ENCODE measurements around the gene BAHCC1.
A peak's percentile ranks its signal among the peaks of the same experiment; 100 is the strongest.

The BAHCC1 gene

DNA sequence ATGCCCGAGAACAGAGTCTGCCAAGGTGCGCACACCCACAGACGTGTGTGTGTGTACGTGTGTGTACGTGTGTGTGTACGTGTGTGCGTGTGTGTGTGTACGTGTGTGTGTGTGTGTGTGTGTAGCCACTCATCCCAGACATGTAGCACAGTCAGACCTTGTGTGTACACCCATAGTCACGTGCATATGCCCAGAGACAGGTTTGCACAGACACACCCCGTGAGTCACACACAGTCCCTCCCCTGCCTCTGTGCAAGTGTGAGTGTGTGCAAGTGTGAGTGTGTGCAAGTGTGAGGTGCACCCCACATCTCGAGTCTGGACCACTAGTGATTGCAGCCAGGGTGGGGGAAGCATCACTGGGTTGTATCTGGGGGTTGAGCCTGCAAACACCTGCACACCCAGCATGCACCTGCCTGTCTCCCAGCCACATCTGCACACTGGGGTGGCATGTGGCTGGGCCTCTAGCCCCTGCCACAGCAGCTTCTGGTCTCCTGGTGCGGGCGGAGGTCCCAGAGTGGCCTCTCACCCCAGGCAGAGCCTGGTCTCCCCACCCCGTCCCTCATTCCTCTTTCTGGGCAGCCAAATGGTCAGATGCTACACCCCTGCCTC, 23.6 kb downstream of the BAHCC1 start:
- no peak for DNase-seq (ENCODE audit: low read depth, low spot score)
- H3K4me1 ChIP-seq (ENCODE audit: insufficient read depth, insufficient read length), result peaks cover 41% of the 10 kb centered on the region
- no peaks in the 10 kb centered on the region for H3K36me3 ChIP-seq (ENCODE audit: insufficient read depth, insufficient read length, low read length)
- TF ChIP-seq YY1 (IDR thresholded peaks at IDR 0.05; ENCODE audit: insufficient read depth, insufficient read length), result no peak
- TF ChIP-seq SUZ12 (IDR thresholded peaks at IDR 0.05; ENCODE audit: extremely low read depth, insufficient read depth, insufficient read length), result no peak
- TF ChIP-seq ZNF274 (IDR thresholded peaks at IDR 0.05; ENCODE audit: low read depth, low read length), result no peak
- peaks cover 13% of the 10 kb centered on the region for H3K27me3 ChIP-seq (ENCODE audit: insufficient read depth, insufficient read length)
- no peak overlapping the region for H3K9ac ChIP-seq (ENCODE audit: insufficient read length, low read depth)
- H3K9me3 ChIP-seq (ENCODE audit: insufficient read depth, low read length), result no peaks in the 10 kb centered on the region
- peak overlapping the region; percentile 16 for H3K4me3 ChIP-seq (ENCODE audit: insufficient read length, low read depth)

DNA sequence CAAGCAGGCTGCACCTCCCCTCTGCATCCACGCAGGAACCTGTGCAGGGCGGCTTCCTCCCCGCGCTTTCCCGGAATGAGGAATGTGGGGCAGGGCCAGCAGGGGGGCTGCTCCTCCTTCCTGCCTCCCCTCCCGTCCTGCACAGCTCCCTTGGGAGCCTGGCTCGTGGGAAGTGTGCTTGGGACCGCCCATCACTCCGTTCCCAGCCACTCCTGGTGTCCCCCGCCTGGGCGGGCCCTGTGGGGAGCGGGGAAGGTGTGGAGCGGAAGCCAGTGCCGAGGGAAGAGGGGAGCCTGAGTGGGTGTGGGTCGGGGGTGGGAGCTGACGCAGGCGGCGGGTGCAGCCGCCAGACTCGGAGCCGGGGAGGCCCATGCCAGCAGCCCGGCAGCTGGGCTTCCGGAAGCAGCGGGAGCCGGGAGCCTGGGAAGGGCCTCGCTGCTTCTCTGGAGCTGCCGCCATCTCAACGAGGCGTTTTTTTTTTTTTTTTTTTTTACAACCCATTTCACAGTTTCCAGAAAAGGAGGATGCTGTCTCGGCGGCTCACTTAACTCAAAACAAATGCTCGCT, 24.1 kb downstream of the BAHCC1 start:
- Histone ChIP-seq H3K36me3 (ENCODE audit: insufficient read depth, insufficient read length, low read length) (no peaks in the 10 kb centered on the region), H3K4me3 (ENCODE audit: insufficient read length, low read depth) (peak overlapping the region; percentile 16), H3K27me3 (ENCODE audit: insufficient read depth, insufficient read length) (peaks cover 13% of the 10 kb centered on the region), H3K9ac (ENCODE audit: insufficient read length, low read depth) (peak overlapping the region; percentile 63), H3K4me1 (ENCODE audit: insufficient read depth, insufficient read length) (peaks cover 39% of the 10 kb centered on the region), H3K9me3 (ENCODE audit: insufficient read depth, low read length) (no peaks in the 10 kb centered on the region)
- DNase-seq (ENCODE audit: low read depth, low spot score), result no peak
- TF ChIP-seq SUZ12 (IDR thresholded peaks at IDR 0.05; ENCODE audit: extremely low read depth, insufficient read depth, insufficient read length) (no peak), YY1 (IDR thresholded peaks at IDR 0.05; ENCODE audit: insufficient read depth, insufficient read length) (no peak), ZNF274 (IDR thresholded peaks at IDR 0.05; ENCODE audit: low read depth, low read length) (no peak)

DNA sequence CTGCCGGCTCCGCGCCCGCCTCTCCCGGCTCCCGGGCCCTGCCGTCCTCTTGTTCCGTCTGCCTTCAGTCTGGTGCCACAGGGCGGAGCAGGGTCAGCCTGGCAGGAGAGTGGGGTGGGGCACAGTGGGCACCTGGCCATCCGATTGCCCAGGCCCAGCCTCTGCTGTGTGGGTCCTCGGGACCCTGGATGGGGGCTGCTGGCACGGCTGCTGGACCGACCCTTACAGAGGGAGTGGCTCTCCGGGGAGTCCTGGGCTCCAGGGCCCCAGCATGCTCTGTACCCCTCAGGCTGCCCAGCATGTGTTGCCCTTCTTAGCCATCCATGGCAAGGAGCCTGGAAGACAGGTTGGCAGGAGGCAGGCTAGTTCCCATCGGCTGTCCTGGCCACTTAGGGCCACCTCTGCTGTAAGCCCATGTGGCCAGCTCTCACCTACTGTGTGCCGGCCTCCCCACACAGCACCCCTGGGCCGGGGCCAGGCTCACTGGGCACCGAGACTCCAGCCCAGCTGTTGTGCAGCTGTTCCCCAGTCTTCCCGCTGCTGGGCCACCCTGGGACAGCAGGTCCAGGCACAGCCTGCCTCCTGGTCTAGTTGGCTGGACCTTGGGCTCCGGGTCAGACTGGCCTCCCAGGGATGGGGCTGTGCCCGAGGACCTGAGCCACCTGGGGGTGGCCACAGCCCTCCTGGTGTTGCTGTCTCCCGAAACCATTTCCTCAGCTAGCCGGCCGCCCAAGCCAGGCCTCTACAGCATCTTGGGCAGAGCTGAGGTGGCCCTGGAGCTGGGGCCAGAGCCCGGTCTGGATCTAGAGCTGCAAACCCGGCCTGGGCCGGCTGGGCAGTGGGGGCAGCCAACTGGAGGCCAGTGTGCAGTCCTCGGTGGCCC, 24.9 kb downstream of the BAHCC1 start:
- Histone ChIP-seq H3K4me3 (ENCODE audit: insufficient read length, low read depth) (no peak overlapping the region), H3K4me1 (ENCODE audit: insufficient read depth, insufficient read length) (peaks cover 39% of the 10 kb centered on the region)

DNA sequence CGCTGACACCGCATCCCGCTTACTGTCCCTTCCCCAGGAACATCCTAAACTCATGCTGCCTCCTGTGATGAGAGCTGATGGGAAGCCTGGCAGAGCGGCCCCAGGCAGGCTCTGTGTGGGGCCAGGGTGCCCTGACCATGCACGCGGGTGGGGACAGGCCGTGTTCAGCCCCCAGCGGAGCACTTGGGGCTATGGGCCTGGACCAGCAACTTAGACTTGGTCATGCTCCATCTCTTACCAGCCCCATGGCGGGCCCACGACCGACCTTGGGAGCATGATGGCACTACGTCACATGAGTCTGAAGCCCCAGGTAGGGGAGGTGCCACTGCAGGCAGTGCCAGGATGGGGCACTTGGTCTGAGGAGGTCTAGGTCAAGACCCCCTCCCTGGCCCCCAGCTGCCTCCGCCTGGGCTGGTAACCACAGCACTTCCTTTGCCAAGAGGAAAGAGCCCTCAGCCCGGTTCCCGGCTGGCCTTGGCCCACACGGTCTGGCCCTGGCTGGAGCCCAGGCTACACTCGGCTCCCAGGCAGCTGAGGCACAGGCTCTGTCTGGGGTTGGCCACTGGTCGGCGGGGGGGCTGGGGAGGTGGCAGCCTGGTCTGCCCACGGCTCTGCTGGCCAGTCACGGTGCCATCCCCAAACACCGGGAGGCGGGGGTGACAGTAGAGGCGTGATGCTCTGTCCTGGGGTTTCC, 25.7 kb downstream of the BAHCC1 start:
- Histone ChIP-seq H3K27me3 (ENCODE audit: insufficient read depth, insufficient read length) (peaks cover 13% of the 10 kb centered on the region), H3K9me3 (ENCODE audit: insufficient read depth, low read length) (peaks cover 6% of the 10 kb centered on the region; the same call in 1 of the 2 replicates), H3K9ac (ENCODE audit: insufficient read length, low read depth) (no peak overlapping the region), H3K4me3 (ENCODE audit: insufficient read length, low read depth) (no peak overlapping the region), H3K36me3 (ENCODE audit: insufficient read depth, insufficient read length, low read length) (no peaks in the 10 kb centered on the region), H3K4me1 (ENCODE audit: insufficient read depth, insufficient read length) (peaks cover 39% of the 10 kb centered on the region)
- no peak for TF ChIP-seq SUZ12 (IDR thresholded peaks at IDR 0.05; ENCODE audit: extremely low read depth, insufficient read depth, insufficient read length)
- no peak for TF ChIP-seq ZNF274 (IDR thresholded peaks at IDR 0.05; ENCODE audit: low read depth, low read length)
- no peak for TF ChIP-seq YY1 (IDR thresholded peaks at IDR 0.05; ENCODE audit: insufficient read depth, insufficient read length)
- DNase-seq (ENCODE audit: low read depth, low spot score), result no peak

More for the DNA sequence above, 24.9 kb downstream of the BAHCC1 start:
- H3K27me3 ChIP-seq (ENCODE audit: insufficient read depth, insufficient read length), result peaks cover 13% of the 10 kb centered on the region
- H3K36me3 ChIP-seq (ENCODE audit: insufficient read depth, insufficient read length, low read length), result no peaks in the 10 kb centered on the region
- TF ChIP-seq ZNF274 (IDR thresholded peaks at IDR 0.05; ENCODE audit: low read depth, low read length), result no peak
- TF ChIP-seq YY1 (IDR thresholded peaks at IDR 0.05; ENCODE audit: insufficient read depth, insufficient read length), result no peak
- no peak for TF ChIP-seq SUZ12 (IDR thresholded peaks at IDR 0.05; ENCODE audit: extremely low read depth, insufficient read depth, insufficient read length)
- H3K9me3 ChIP-seq (ENCODE audit: insufficient read depth, low read length), result no peaks in the 10 kb centered on the region
- DNase-seq (ENCODE audit: low read depth, low spot score), result no peak
- peak overlapping the region; percentile 63 for H3K9ac ChIP-seq (ENCODE audit: insufficient read length, low read depth)

DNA sequence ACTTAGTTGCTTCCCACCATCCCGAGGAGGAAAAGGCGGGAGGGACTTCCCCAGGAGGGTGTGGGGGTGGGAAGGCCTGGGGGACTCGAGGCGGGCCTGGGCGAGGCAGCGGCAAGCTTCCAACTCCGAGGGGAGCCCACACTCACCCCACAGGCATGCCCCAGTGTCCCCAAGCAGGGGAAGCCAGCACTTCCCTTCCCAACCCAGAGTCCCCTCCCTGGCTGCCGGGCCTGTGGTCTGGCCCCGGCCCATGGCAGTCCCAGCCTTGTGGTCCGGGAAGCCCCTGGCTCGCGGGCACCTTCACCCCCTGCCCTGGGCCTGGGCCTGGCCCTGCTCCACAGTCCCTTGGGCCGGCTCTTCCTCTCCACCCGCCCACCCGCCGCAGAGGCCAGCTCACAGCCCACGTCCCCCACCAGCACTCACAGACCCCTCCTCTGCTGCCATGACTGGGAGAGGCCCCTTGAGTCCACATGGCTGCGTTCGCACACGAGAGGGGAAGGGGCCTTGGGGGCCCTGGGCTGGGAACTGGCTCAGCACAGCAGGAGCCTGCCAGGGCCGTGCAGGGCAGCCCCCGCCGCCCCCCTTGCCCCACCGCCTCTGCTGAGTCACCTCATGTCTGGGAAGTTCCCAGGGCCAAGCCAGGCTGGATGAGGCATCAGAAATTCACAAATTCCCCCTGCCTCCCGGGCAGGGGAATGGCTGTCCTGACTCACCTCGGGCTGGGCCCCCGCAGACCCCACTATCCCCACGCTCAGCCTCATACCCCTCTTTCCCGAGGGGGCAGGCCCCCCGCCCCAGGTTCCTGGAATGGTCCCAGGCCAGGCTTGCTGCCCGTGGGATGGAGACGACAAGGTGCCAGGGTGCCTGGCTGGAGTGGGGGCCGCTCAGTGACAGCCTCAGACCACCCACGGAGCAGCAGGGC, 27.8 kb downstream of the BAHCC1 start:
- Histone ChIP-seq H3K4me3 (ENCODE audit: insufficient read length, low read depth) (peak overlapping the region; percentile 18), H3K4me1 (ENCODE audit: insufficient read depth, insufficient read length) (peaks cover 42% of the 10 kb centered on the region)

GRCh38 chr17:81423698-81424071, 28.4 kb downstream of the BAHCC1 start:
- peaks cover 9% of the 10 kb centered on the region; the same call in 1 of the 2 replicates for H3K9me3 ChIP-seq (ENCODE audit: insufficient read depth, low read length)
- DNase-seq (ENCODE audit: low read depth, low spot score), result no peak
- H3K36me3 ChIP-seq (ENCODE audit: insufficient read depth, insufficient read length, low read length), result peaks cover 4% of the 10 kb centered on the region
- peaks cover 12% of the 10 kb centered on the region for H3K27me3 ChIP-seq (ENCODE audit: insufficient read depth, insufficient read length)
- no peak overlapping the region for H3K9ac ChIP-seq (ENCODE audit: insufficient read length, low read depth)
- no peak overlapping the region for H3K4me3 ChIP-seq (ENCODE audit: insufficient read length, low read depth)
- TF ChIP-seq SUZ12 (IDR thresholded peaks at IDR 0.05; ENCODE audit: extremely low read depth, insufficient read depth, insufficient read length), result no peak
- no peak for TF ChIP-seq ZNF274 (IDR thresholded peaks at IDR 0.05; ENCODE audit: low read depth, low read length)
- TF ChIP-seq YY1 (IDR thresholded peaks at IDR 0.05; ENCODE audit: insufficient read depth, insufficient read length), result no peak
- peaks cover 44% of the 10 kb centered on the region for H3K4me1 ChIP-seq (ENCODE audit: insufficient read depth, insufficient read length)

More for the DNA sequence above, 27.8 kb downstream of the BAHCC1 start:
- DNase-seq (ENCODE audit: low read depth, low spot score), result no peak
- H3K36me3 ChIP-seq (ENCODE audit: insufficient read depth, insufficient read length, low read length), result peaks cover 4% of the 10 kb centered on the region
- peaks cover 9% of the 10 kb centered on the region; the same call in 1 of the 2 replicates for H3K9me3 ChIP-seq (ENCODE audit: insufficient read depth, low read length)
- TF ChIP-seq ZNF274 (IDR thresholded peaks at IDR 0.05; ENCODE audit: low read depth, low read length) (no peak), SUZ12 (IDR thresholded peaks at IDR 0.05; ENCODE audit: extremely low read depth, insufficient read depth, insufficient read length) (no peak), YY1 (IDR thresholded peaks at IDR 0.05; ENCODE audit: insufficient read depth, insufficient read length) (no peak)
- peak overlapping the region; percentile 74 for H3K9ac ChIP-seq (ENCODE audit: insufficient read length, low read depth)
- H3K27me3 ChIP-seq (ENCODE audit: insufficient read depth, insufficient read length), result peaks cover 13% of the 10 kb centered on the region

All from NT2/D1 (cell line).